HG02610 (cell line): ENCODE measurements around the gene PHTF2.
"Not testable (repeated sequence)": the region's sequence is repeated elsewhere in the genome, so short reads cannot be mapped to it uniquely, and the experiment has no call there.

Experiments
- ATAC-seq: cut with Tn5 transposase; IDR thresholded peaks from one replicate; pipeline ENCODE4 v1.9.1; 2021; ENCODE audit warnings: mild to moderate bottlenecking, moderate library complexity; ENCODE audit not compliant: unreplicated experiment

The PHTF2 gene

GRCh38 chr7:77798394-77799077, at the start of gene PHTF2, which contains the start of gene TMEM60:
Gene PHTF2, plus strand, starts transcription at chr7:77798773.
Gene TMEM60, minus strand, starts transcription at chr7:77798434. Its CDS starts 4,061 bp downstream, at chr7:77794373.
- ATAC-seq, result peak; percentile 92

DNA sequence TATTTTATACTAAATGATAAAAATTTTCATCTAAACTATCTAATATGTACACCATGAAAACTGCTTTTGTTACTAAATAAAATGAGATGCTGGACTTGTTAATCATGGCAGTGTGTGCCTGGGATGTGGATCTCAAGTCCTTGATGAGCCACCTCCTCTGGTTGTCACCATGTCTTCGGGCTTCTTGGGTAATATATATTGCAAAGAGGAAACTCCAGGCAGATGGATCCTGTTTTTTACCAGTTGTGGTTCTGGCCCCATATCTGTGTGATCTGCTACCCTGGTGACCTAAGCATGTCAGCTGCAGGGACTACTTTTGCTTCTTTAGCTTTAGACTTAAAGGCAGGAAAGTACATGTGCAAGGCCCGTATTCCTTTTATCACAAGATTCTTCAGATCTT, 46.6 kb upstream of the PHTF2 start:
- ATAC-seq, result no peak

DNA sequence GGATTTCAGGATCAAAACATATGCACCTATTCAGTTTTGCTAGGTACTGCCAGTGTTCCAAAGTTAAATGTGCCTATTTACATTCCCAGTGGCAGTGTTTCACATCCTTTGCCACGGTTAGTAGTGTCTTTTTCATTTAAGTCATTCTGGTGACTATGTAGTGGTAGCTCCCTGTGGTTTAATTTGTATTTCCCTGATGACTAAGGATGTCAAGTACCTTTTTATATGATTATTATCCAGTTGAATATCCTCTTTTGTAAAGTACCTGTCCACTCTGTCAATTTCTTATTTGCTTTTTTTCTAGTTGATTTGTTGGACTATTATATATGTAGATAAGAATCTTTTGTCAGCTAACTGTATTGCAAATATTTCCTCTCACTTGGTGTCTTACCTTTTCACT, 45.4 kb upstream of the PHTF2 start:
- no peak for ATAC-seq

- ATAC-seq, result peak; percentile 94
These were observed 41.0 kb upstream of the PHTF2 start for GRCh38 chr7:77757589-77757988.

DNA sequence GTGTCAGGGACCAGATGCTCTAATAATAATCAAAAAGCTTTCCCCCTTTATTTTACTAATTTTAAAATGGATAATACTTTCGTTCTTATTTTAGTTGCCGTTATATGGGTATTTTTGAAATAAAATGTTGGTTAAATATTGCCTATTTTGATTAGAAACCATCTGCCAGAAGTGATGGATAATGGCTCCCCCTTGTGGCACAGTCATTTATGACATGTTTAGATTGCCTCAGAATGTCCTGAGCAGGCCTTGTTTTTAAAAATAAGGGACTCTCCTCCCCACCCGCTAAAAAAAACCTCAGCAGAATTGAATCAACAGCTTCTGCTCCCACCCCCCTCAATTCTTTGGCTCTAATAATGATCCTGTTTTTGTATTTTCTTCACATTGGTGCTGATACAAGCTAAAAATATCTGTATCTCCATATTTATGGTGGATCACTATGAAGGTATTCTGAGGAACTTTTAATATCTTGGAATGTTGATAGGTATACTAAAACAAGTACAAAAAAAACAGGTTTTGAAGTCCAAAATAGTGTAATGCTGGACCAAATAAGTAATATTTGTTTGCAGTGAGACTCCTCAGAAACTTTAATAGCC, 39.2 kb upstream of the PHTF2 start:
- no peak for ATAC-seq

- no peak for ATAC-seq
These were observed 37.6 kb upstream of the PHTF2 start for GRCh38 chr7:77760809-77761453.

DNA sequence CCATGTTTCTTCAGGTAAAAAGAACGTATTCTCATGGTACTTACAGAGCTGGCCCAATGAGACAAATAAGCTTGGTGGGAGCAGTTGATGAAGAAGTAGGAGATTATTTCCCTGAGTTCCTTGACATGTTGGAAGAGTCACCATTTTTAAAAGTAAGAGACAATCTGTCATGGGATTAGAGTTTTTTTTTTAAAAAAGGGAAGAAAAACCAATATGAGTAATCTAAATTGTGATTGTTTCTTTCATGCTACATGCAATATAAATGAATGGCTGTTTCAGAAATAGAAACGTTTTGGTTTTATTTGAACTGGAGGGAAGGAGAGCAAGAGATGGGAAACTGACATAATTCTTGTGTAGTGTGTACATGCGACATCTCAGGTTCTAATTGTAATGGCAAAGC, 33.1 kb upstream of the PHTF2 start:
- ATAC-seq, result no peak

- no peak for ATAC-seq
These were observed 32.4 kb upstream of the PHTF2 start for GRCh38 chr7:77765906-77766800.

GRCh38 chr7:77766801-77767605, 31.6 kb upstream of the PHTF2 start:
- no peak for ATAC-seq

DNA sequence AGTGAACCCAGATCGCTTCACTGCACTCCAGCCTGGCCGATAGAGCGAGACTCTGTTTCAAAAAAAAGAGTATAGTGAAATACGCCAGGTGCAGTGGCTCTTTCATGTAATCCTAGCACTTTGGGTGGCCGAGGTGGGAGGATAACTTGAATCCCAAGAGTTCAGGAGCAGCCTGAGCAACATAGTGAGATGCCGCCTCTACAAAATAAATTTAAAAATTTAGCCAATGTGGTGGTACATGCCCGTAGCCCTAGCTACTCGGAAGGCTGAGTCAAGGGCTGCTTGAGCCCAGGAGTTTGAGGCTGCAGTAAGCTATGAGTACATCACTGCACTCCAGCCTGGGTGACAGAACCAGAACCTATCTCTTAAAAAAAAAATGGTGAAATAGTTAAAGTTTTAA, 28.3 kb upstream of the PHTF2 start:
- no peak for ATAC-seq

- ATAC-seq, result no peak
These were observed 26.7 kb upstream of the PHTF2 start for GRCh38 chr7:77771901-77772300.

DNA sequence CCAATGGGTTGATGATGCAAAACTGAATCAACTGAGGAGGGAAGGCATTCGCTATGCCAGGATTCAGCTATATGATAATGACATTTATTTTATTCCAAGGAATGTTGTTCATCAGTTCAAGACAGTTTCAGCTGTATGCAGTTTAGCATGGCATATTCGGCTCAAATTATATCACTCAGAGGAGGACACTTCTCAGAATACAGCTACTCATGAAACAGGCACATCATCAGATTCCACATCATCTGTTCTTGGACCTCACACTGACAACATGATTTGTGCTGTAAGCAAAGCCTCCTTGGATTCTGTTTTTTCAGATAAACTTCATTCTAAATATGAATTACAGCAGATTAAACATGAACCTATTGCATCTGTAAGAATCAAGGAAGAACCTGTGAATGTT, 20.0 kb upstream of the PHTF2 start:
- ATAC-seq, result no peak

- ATAC-seq, result no peak
These were observed 16.2 kb upstream of the PHTF2 start for GRCh38 chr7:77782383-77782782.

GRCh38 chr7:77783111-77783510, 15.5 kb upstream of the PHTF2 start:
- no peak for ATAC-seq

GRCh38 chr7:77783545-77783944, 15.0 kb upstream of the PHTF2 start:
- ATAC-seq, result no peak

DNA sequence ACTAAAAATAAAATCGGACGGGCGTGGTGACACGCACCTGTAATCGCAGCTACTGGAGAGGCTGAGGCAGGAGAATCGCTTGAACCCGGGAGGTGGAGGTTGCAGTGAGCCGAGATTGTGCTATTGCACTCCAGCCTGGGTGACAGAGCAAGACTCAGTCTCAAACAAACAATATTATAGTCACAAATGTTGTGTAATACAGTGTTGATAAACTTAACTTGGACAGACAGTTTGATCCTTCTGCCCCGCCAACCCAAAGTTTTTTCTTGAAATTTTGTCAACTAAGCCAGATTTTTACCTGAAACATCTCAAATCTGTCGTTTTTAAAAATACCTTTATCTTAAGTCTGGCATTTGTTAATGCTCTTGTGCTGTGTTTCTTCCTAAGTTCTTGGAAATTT, 14.1 kb upstream of the PHTF2 start:
- ATAC-seq, result not testable (repeated sequence)

DNA sequence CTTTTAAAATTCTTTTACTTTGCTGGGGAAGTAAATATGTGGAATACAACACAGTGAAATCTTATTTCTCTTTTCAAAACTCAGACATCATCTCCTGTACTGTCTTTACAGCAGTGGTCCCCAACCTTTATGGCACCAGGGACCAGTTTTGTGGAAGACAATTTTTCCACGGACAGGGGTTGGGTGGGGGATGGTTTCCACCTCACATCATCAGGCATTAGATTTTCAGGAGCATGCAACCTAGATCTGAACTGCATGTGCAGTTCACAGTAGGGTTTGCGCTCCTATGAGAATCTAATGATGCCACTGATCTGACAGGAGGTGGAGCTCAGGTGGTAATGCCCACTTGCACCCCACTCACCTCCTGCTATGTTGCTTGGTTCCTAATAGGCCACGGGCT, 12.6 kb upstream of the PHTF2 start:
- no peak for ATAC-seq

GRCh38 chr7:77786741-77787140, 11.8 kb upstream of the PHTF2 start:
- ATAC-seq, result no peak

DNA sequence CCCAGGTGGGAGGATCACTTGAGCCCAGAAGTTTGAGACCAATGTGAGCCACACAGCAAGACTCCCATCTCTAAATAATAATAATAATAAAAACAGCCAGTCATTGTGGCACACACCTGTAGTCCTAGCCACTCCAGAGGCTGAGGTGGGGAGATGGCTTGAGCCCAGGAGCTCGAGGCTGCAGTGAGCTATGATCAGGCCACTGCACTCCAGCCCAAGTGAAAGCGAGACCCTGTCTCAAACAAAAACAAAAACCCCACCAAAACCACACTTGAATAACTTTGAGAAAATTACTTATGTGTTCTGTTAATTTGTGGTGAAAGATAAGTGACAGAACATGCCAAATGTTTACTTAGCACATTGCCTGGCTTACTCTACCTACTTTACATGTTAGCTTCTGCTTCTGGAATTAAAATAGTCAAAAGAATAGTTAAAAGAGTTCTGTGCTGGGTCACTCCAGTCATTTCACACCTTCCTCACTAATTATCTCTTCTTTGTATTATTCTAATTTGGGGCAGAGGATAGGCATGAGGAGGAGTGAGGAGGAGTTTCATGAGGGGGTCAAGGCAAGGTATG, 10.2 kb upstream of the PHTF2 start:
- no peak for ATAC-seq

GRCh38 chr7:77791336-77791735, 7.2 kb upstream of the PHTF2 start:
- no peak for ATAC-seq
